ENCODE measurements around the gene SGTB. TPM values are rescaled to one million over a fixed set of nuclear protein-coding genes. Genes with fewer than 3 reads are reported as not detected.

The SGTB gene
- total and polyA plus RNA-seq, 2 experiments from 2014 or later = 8.0 to 12.5 TPM

- TF ChIP-seq ZNF462 (CRISPR knock-in tag; IDR thresholded peaks at IDR 0.05) (no peak), JUNB (IDR thresholded peaks at IDR 0.05; ENCODE audit: unreplicated experiment) (no peak), POLR2AphosphoS5 (IDR thresholded peaks at IDR 0.05; ENCODE audit: low read depth) (no peak), ZNF114 (CRISPR knock-in tag; IDR thresholded peaks at IDR 0.05) (no peak), STAT1 (IDR thresholded peaks at IDR 0.05; ENCODE audit: unreplicated experiment) (no peak), REST (IDR thresholded peaks at IDR 0.05; ENCODE audit: unreplicated experiment) (no peak)
Observed at GRCh38 chr5:65765582-65765981, 43.7 kb upstream of the SGTB start (continued).

DNA sequence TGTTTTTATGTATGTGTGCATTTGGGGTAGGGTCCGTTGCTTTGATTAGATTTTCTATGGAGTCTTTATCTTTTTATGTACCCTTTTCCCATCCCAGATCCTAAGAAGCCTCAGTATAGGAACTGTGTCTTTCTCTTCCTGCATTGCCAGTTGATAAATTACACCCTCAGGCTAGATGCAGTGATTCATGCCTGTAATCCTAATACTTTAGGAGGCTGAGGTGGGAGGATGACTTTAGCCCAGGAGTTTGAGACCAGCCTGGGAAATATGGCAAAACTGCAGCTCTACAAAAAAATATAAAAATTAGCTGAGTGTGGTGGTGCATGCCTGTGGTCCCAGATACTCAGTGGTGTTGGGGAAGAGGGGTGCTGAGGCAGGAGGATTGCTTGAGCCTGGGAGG lies 40.3 kb upstream of the SGTB start:
- DNase-seq (ENCODE audit: low spot score) = no peak
- Histone ChIP-seq H3K4me3 (no peak overlapping the region), H3K27ac (ENCODE audit: low read depth) (no peak overlapping the region), H2AFZ (no peak overlapping the region), H3K36me3 (ENCODE audit: insufficient read depth) (peaks cover 36% of the 10 kb centered on the region), H3K9me2 (ENCODE audit: insufficient read depth) (no peaks in the 10 kb centered on the region), H3K4me1 (ENCODE audit: insufficient read depth) (no peaks in the 10 kb centered on the region), H3K79me2 (replicated peaks; ENCODE audit: insufficient read depth) (peaks cover 13% of the 10 kb centered on the region), H4K20me1 (replicated peaks; ENCODE audit: insufficient read depth) (peaks cover 8% of the 10 kb centered on the region; the same call in 1 of the 2 replicates), H3F3A (replicated peaks; ENCODE audit: low read depth) (no peaks in the 10 kb centered on the region), H3K4me2 (no peak overlapping the region), H3K27me3 (ENCODE audit: insufficient read depth) (no peaks in the 10 kb centered on the region)
- H3K4me1 Mint-ChIP-seq = peaks cover 8% of the 10 kb centered on the region
- H3K9me3 Mint-ChIP-seq = no peaks in the 10 kb centered on the region
- TF ChIP-seq NANOG (IDR thresholded peaks at IDR 0.05; ENCODE audit: borderline replicate concordance) = no peak
- no peak for TF ChIP-seq ETS1 (IDR thresholded peaks at IDR 0.05)
- TF ChIP-seq EZH2 (IDR thresholded peaks at IDR 0.05; ENCODE audit: low read depth, unreplicated experiment) = no peak
- H3K27ac Mint-ChIP-seq = no peak overlapping the region
- ATAC-seq = no peak
- no peaks in the 10 kb centered on the region for H3K27me3 Mint-ChIP-seq (ENCODE audit: insufficient read depth, low read depth, poor library complexity)
- H3K4me3 Mint-ChIP-seq = no peak overlapping the region
- H3K36me3 Mint-ChIP-seq (ENCODE audit: low read depth) = peaks cover 52% of the 10 kb centered on the region

Measured in GM23338 (cell line).